K562 (cell line): ENCODE measurements around the gene EPB41L2. TPM values are rescaled to one million over a fixed set of nuclear protein-coding genes. Genes with fewer than 3 reads are reported as not detected.
A peak's percentile ranks its signal among the peaks of the same experiment; 100 is the strongest.

ENCODE experiments used
- ATAC-seq: fragments of 200-7000 bp; cut with Tn5 transposase; 3 replicates; pipeline ENCODE4 v1.9.1; 2020; ENCODE audit warnings: moderate library complexity
- BruUV-seq: library from RNA; stranded (reverse); fragments of 400-500 nt; replicated peaks from 2 replicates; lab custom pipeline; 2021; lab: Mats Ljungman, UMichigan
- CTCF ChIA-PET: fragments of 300-600 bp; formaldehyde crosslinking; extraction: SDS; loops from one replicate; lab custom pipeline; 2021; ENCODE audit warnings: low intra/inter-chr PET ratio; lab: Yijun Ruan, JAX
- POLR2A ChIA-PET: fragments of 300-600, 350-650 bp; sonication (Branson Sonifier 250); formaldehyde crosslinking; extraction: SDS; loops from one replicate; lab custom pipeline; 2021; ENCODE audit warnings: antibody characterized with exemption, inconsistent platforms; lab: Yijun Ruan, JAX
- DNase-seq, 4 experiments: peaks; one replicate each; pipeline versions ENCODE4 v3.0.0 to v3.0.0-alpha.2; 2011 to 2018; ENCODE audit warnings: low spot score in 3 of 4, mixed read lengths in 3 of 4; ENCODE audit errors: extremely low read depth in 1 of 4
- FAIRE-seq: peaks from 2 replicates; lab custom pipeline; 2011; peaks lifted over from hg19 to GRCh38; lab: Jason Lieb, UNC
- H2AFZ ChIP-seq: 2 replicates; pipeline ENCODE4 v1.6.0; 2011; ENCODE audit warnings: low read depth, low read length, control low read depth, inconsistent platforms
- H3K27ac ChIP-seq: fragments of 200-600 bp; 3 replicates; pipeline ENCODE4 v1.8.0; 2011; ENCODE audit warnings: low read depth, mild to moderate bottlenecking, control low read depth, inconsistent platforms, low read length, moderate library complexity, mixed read lengths; ENCODE audit errors: extremely low read depth
- H3K27me3 ChIP-seq, 2 experiments: fragments of 300-600 bp in 1 of 2; 2 replicates in 1 of 2; 3 replicates in 1 of 2; pipeline versions ENCODE4 v1.6.0 to v1.8.0; 2011; ENCODE audit warnings: inconsistent platforms in 2 of 2, low read length in 2 of 2, mild to moderate bottlenecking in 1 of 2, mixed read lengths in 1 of 2, moderate library complexity in 1 of 2; ENCODE audit not compliant: control insufficient read depth in 2 of 2, insufficient read depth in 2 of 2
- H3K36me3 ChIP-seq: fragments of 300-600 bp; 3 replicates; pipeline ENCODE4 v1.8.0; 2011; ENCODE audit warnings: mild to moderate bottlenecking, low read length, inconsistent platforms; ENCODE audit not compliant: control insufficient read depth, insufficient read depth
- H3K4me1 ChIP-seq, 2 experiments: fragments of 200-600 bp in 1 of 2; replicated peaks in 1 of 2; 2 replicates in 1 of 2; 3 replicates in 1 of 2; pipeline versions ENCODE4 v1.5.1 to v1.8.0; 2011; ENCODE audit warnings: inconsistent platforms in 2 of 2, low read length in 2 of 2, mild to moderate bottlenecking in 1 of 2, mixed read lengths in 1 of 2, moderate library complexity in 1 of 2; ENCODE audit not compliant: control insufficient read depth in 2 of 2, insufficient read depth in 2 of 2
- H3K4me2 ChIP-seq: 2 replicates; pipeline ENCODE4 v1.6.1; 2011; ENCODE audit warnings: low read length, control low read depth, inconsistent platforms, mixed read lengths; ENCODE audit not compliant: insufficient read depth
- H3K4me3 ChIP-seq: fragments of 200-600 bp; sonication (generic), shearing (Covaris generic); 2 replicates; pipeline ENCODE4 v1.5.1; 2016; ENCODE audit warnings: control low read depth, inconsistent platforms
- H3K79me2 ChIP-seq: fragments of 200-600 bp; 3 replicates; pipeline ENCODE4 v1.8.0; 2011; ENCODE audit warnings: low read length, inconsistent platforms; ENCODE audit not compliant: control insufficient read depth, insufficient read depth
- H3K9ac ChIP-seq, 2 experiments: 2 replicates each; pipeline versions ENCODE4 v1.6.0 to v1.6.1; 2011; ENCODE audit warnings: low read depth in 2 of 2, low read length in 2 of 2, control low read depth in 1 of 2, inconsistent platforms in 1 of 2, mild to moderate bottlenecking in 1 of 2, mixed read lengths in 1 of 2; ENCODE audit not compliant: insufficient read depth in 1 of 2
- H3K9me1 ChIP-seq: one replicate; pipeline ENCODE4 v1.6.0; 2011; ENCODE audit warnings: inconsistent platforms, mild to moderate bottlenecking, low read length, moderate library complexity; ENCODE audit not compliant: control insufficient read depth, insufficient read depth
- H3K9me3 ChIP-seq: replicated peaks from 2 replicates; pipeline ENCODE4 v1.5.1; 2011; ENCODE audit warnings: low read depth, low read length, inconsistent platforms; ENCODE audit not compliant: control insufficient read depth, insufficient read depth
- H4K20me1 ChIP-seq: replicated peaks from 2 replicates; pipeline ENCODE4 v1.6.1; 2011; ENCODE audit warnings: low read length, inconsistent platforms, mixed read lengths; ENCODE audit not compliant: control insufficient read depth, insufficient read depth
- HCFC1 ChIP-seq: IDR thresholded peaks from 2 replicates; pipeline ENCODE4 v1.6.1; 2012; ENCODE audit warnings: low read depth, low read length, improper control_type of control experiment
- REST ChIP-seq, 2 experiments: fragments of 450-650 bp; formaldehyde crosslinking in 1 of 2; IDR thresholded peaks; 2 replicates each; pipeline versions ENCODE4 v1.4.0 to v1.6.1; 2014 to 2020; ENCODE audit warnings: mild to moderate bottlenecking in 2 of 2, borderline replicate concordance in 1 of 2, low read depth in 1 of 2
- WGBS: fragments of 100-300 bp; shearing (Covaris generic); methylation state at CpG from one replicate; pipeline ENCODE4 v1.1.6; 2016; ENCODE audit warnings: low coverage, mixed read lengths; ENCODE audit not compliant: insufficient coverage; ENCODE audit errors: missing lambda C conversion rate; 5-methylcytosine and 5-hydroxymethylcytosine counted together
- in situ Hi-C: fragments of 300-500 bp; cut with MboI; formaldehyde crosslinking; loops from 4 replicates; pipeline ENCODE4 v1.15.0; 2018; ENCODE audit warnings: inconsistent platforms, mixed read lengths
- intact Hi-C: fragments of 100-400 bp; cut with micrococcal nuclease; formaldehyde crosslinking; loops from 2 replicates; pipeline ENCODE4 v1.14.2; 2022
- polyA plus RNA-seq, 8 experiments: library from polyadenylated mRNA; depleted of rRNA in 4 of 8; stranded (reverse) in 5 of 8; unstranded in 3 of 8; fragments of >200 nt; fragmentation: Nextera tagmentation in 2 of 8; fragmentation: Illumina TruSeq in 1 of 8; extraction: Ambion mirVana in 2 of 8; extraction: Trizol in 1 of 8; gene quantifications; 2 replicates each; pipeline versions ENCODE4 v1.2.1 to v1.2.3, GENCODE V29; 2011 to 2014; ENCODE audit warnings: inconsistent platforms in 1 of 8, missing spikeins in 1 of 8
- total RNA-seq, 7 experiments: library from RNA; depleted of rRNA in 6 of 7; stranded (reverse); fragments of >200 nt in 6 of 7; fragmentation: Illumina TruSeq in 2 of 7; extraction: Trizol in 2 of 7; gene quantifications; 2 replicates each; pipeline versions ENCODE4 v1.2.1 to v1.2.3, GENCODE V29; 2011 to 2021; ENCODE audit warnings: low replicate concordance in 1 of 7

Gene EPB41L2
- total and polyA plus RNA-seq, 9 of the 15 experiments (the other 6 are each of a cell fraction or from before 2014, with no cell fraction given): 5.1 to 53.6 (median 25.0) TPM

GRCh38 chr6:130969791-130970491, 93.1 kb downstream of the EPB41L2 start:
- H3K9ac ChIP-seq: no peak overlapping the region
- no peaks in the 10 kb centered on the region for H4K20me1 ChIP-seq
- no peaks in the 10 kb centered on the region for H3K27me3 ChIP-seq
- peak overlapping the region; percentile 12; the same call in 1 of the 3 replicates for H3K27ac ChIP-seq
- peaks cover 4 to 11% of the 10 kb centered on the region in 2 experiments; a peak in 3 of 5 replicates for H3K4me1 ChIP-seq
- intact Hi-C loops (no loop called here), in situ Hi-C loops (no loop called here)
- H3K4me2 ChIP-seq: peak overlapping the region; percentile 43
- WGBS: 12% methylated on average over 8 of the region's 8 CpGs
- CTCF ChIA-PET: no interaction called here
- no TSS peak for BruUV-seq
- peaks cover 43% of the 10 kb centered on the region for H3K79me2 ChIP-seq
- no peaks in the 10 kb centered on the region for H3K9me1 ChIP-seq
- no peaks in the 10 kb centered on the region for H3K36me3 ChIP-seq
- H3K9me3 ChIP-seq: no peaks in the 10 kb centered on the region
- TF ChIP-seq REST (IDR thresholded peaks at IDR 0.05; ENCODE audit: borderline replicate concordance) (no peak), REST (CRISPR knock-in tag; IDR thresholded peaks at IDR 0.05; ENCODE audit: low read depth) (no peak), HCFC1 (no peak)
- no peak for FAIRE-seq
- POLR2A ChIA-PET: interaction anchor here (0.7 kb wide), 1 partner anchor 1246 kb away, joined by 3 read pairs; no protein-coding TSS in a partner anchor
- H3K4me3 ChIP-seq: no peak overlapping the region
- peak; percentile 35; the same call in 2 of the 3 replicates for ATAC-seq
- no peak for DNase-seq
- H2AFZ ChIP-seq: no peak overlapping the region
